ENCODE results near the gene MTURN. TPM values are rescaled to one million over a fixed set of nuclear protein-coding genes. Genes with fewer than 3 reads are reported as not detected.

MTURN gene
- total RNA-seq, 1 donor from 2014 or later = 2.4 TPM

DNA sequence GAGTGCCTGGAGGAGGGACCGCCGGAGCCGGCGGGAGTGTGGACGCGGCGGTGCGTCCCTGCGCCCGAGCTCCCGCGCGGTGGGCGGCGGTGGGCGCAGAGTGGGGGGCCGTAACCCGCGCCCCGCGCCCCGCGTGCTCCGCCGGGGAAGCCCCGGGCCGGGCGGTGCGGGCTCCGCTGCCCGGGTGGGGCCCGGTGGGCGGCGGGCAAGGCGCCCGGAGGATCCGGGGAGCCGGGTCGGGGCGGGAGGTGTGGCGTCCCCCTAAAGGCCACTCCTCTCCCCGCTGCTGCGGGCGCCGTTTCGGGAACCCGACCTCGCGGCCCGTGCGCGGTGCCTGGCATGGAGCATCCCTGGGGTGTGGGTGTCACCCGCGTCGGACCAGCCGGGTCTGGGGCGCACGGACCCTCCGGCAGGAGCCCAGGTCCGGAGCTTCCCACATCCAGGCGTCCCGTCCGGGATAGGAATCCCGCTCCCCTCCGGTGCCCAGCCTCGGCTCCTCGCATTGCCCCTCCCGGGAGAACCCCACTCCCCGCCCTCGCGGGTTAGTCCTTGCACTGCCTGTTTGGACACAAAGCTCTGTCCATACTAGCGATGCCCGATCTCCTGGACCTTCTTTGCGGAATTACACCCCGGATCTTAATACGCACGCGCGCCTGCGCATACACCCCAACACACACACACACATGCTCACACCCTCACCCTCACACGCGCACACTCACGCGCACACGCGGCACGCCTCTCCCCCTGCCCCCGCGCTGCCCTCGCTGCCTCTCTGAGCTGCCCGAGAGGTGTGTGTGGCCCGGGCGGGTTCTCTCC is 723 bp downstream of the MTURN start:
- intact Hi-C loops (cut with micrococcal nuclease) = loop anchor here (1.0 to 10.0 kb wide), 4 partner anchors 27 to 459 kb away; partner anchors contain the start of genes GARS1 and PLEKHA8

DNA sequence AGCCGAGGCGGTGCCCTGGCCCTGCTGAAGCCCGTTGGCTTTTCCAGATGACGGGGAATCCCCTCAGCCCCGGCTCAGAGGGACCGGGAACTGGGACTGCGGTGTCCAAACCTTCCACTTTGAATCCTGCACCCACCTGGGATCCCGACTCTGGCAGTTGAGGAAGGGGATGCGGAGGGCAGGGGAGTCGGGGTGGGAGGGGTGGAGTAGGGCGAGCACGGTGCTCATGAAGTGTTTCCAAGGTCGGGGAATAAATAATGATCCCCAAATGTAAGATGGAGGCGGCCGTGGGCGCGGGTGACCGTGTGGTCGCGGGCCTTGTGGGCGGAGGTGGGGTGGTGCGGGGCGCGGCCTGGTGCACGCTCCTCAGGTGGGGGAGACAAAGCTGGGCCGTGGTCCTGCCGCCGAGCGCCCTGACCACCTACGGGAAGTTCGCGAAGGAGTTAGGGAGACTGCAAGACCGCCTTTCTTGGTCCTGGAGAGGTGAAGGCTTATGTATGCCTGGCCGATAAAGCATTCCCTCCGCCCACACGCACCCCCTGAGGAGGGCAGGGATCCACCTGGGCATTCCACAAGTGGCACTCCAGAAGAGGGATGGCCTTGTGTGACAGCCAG is 1.4 kb downstream of the MTURN start:
- intact Hi-C loops (cut with micrococcal nuclease) = loop anchor here (10.0 kb wide), 2 partner anchors 209 to 459 kb away; partner anchors contain the start of gene GARS1

DNA sequence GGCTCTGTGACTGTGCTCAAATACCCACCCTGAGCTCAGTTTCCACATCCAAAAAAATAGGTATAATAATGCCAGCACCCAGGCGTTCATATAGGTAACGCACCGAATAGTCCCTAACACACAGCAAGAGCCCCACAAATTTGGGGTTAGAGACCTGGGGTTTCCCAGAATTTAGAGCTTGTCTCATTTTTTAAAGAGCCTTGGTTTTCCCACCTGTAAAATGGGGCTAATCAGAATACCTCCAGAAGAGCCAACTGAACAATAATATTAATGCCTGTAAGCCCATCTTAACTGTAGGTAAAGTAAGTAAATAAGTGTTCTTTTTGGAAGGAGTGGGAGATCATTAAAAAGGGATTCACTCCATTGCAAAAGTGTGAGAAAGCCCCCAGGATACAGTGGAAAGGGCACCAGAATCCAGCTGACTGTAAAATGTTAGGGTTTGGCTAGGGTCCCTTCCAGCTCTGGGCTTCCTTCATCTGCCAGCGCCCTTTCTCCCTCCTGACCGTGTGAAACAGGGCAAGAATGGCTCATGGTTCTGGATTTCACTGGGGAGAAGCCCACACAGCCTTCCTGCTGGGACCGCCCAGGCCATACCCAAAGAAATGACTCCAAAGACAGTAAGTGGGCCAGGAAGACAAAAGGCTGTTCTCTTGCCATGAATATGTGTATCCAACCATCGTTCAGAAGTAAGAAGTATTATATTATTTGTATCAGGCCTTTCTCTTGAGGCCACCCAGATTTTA is 2.1 kb downstream of the MTURN start:
- intact Hi-C loops (cut with micrococcal nuclease) = loop anchor here (10.0 kb wide), 2 partner anchors 208 to 458 kb away; partner anchors contain the start of gene GARS1

DNA sequence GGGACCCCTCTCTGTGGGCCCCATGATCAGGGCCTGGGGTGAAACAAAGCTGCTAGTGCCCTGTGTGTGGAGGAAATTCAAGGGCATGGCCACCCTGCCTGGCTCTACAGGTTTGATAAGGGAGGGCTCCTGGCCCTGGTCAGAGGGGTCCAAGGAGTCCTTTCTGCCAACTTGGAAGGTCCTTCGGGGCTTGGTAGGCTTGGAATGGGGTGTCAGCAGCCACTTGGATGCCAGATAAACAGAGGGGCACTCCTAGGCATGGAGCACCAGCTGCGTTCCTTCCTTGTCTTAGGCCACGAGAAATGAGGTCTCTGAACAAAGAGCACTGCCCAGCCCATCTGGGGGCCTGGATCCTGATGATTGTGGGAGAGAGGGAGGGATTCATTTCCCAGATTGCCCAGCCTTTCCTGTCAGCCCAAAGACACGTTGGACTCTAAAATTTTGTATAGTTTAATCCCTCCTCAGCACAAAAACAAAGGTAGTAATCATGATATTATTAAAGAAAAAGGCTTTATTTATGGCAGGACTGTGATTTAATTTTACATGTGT is 5.1 kb downstream of the MTURN start:
- intact Hi-C loops (cut with micrococcal nuclease) = loop anchor here (10.0 kb wide), 2 partner anchors 205 to 455 kb away; partner anchors contain the start of gene GARS1

DNA sequence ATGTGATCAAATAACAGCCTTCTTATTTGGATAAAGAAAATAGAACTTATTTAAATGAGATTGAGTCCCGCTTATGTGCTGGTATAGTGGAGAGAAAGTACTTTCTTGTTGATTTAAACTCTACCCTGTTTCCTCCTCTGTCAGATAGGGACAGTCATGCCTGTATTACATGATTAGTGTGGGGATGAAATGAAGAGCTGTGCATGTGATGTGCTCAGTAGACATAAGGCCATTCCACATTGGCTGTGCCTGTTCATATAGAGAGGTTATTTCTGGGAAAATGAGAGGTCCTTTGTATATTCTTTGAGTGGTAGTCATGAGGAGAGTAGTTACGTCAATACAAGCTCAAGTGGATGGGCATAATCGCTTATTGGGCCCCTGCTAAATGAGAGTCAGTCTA is 5.7 kb downstream of the MTURN start:
- intact Hi-C loops (cut with micrococcal nuclease) = no loop called here

GRCh38 chr7:30142710-30143109 is 7.9 kb downstream of the MTURN start:
- intact Hi-C loops (cut with micrococcal nuclease) = no loop called here

GRCh38 chr7:30143748-30144251 is 9.0 kb downstream of the MTURN start:
- intact Hi-C loops (cut with micrococcal nuclease) = no loop called here

GRCh38 chr7:30144657-30145306 is 10.0 kb downstream of the MTURN start:
- intact Hi-C loops (cut with micrococcal nuclease) = no loop called here

- intact Hi-C loops (cut with micrococcal nuclease) = no loop called here
These were observed 10.7 kb downstream of the MTURN start for GRCh38 chr7:30145426-30145970.

DNA sequence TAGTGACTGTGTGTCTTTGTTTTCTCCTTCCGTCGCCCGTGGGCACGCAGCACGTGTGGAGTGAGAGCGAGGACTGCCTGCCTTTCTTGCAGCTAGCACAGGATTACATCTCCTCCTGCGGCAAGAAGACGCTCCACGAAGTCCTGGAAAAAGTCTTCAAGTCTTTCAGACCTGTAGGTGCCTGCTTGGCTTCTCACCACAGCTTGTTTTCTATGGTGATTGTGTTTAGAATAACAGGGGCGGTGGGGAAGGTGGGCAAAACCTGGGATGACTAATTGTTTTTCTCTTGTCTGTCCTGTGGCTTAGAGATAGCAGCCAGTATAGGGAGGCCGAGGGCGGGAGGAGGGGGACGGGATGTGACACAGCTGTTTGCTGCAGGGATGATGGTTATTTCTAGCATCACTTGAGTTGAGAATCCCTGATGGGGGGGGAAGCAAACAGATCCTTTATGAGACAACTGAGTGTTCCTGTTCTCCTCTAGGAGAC is 11.4 kb downstream of the MTURN start:
- intact Hi-C loops (cut with micrococcal nuclease) = no loop called here

- intact Hi-C loops (cut with micrococcal nuclease) = no loop called here
These were observed 12.4 kb downstream of the MTURN start for GRCh38 chr7:30147223-30147622.

DNA sequence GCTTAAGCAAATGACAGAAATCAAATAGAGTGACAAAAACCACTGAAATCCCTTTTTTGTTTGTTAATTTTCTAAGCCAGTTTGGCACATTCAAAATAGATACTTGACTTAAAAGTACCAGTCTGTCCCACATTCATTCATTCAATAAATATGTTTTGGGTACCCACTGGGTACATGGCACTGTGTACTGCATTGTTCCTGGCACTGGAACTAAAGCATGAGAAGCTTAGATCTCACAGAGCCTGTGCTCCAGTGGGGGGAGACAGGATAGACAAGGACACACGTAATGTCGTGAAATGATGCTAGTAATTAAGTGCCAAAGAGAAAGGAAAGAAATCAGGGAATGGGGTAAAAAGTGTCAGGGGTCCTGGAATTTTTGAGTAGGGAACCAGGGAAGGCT is 13.0 kb downstream of the MTURN start:
- intact Hi-C loops (cut with micrococcal nuclease) = no loop called here

- intact Hi-C loops (cut with micrococcal nuclease) = no loop called here
These were observed 13.6 kb downstream of the MTURN start for GRCh38 chr7:30148426-30148825.

- intact Hi-C loops (cut with micrococcal nuclease) = no loop called here
These were observed 14.2 kb downstream of the MTURN start for GRCh38 chr7:30148951-30149459.

DNA sequence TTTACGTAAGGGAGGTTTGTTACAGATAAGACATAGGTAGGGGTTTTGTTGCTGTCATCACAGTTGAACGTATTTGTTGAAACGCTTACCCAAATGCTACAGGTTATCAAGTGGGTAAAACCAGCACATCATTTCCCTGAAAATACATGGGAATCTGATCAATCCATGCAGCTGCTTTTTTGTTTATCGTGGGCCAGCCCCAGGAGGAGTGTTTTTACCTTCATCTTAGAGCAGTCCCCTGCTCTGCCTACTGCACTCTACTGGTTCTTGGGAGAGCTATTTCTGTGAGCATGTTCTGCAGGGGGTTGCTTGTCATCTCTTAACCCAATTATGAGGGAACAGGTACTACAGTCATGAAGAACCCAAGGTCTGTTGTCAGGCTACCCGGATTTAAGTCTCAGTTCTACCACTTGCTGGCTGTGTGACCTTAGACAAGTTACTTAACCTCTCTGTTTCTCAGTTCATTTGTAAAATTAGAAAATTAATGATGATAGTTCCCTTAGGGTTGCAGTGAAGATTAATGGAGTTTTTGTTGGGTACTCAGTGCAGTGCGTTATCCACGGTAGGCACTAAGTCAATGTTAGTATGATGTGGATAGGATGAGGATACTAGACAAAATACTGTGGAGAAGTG is 15.0 kb downstream of the MTURN start:
- intact Hi-C loops (cut with micrococcal nuclease) = no loop called here

GRCh38 chr7:30150711-30151110 is 15.9 kb downstream of the MTURN start:
- intact Hi-C loops (cut with micrococcal nuclease) = no loop called here

DNA sequence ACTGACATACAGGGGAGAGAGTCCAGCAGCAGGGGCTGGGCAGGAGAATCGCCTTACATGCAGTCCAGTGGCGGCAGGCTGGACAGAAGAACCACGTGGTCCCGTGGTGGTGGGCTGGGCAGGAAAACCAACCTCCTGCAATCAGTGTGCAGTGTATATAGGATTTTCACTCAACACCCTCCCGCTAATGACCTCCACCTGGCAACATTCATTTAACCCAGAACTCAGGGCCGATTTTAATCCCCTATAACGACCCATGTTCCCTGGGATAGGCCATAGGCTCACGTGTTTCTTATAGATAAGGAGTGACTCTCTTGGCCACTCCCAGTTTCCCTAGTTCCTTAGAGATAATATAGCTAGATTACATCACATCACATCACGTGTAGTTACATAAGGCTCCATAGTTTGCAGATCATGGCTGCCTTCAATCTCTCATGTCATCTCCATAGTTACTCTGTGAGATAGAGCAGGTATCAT is 19.4 kb downstream of the MTURN start:
- intact Hi-C loops (cut with micrococcal nuclease) = no loop called here

DNA sequence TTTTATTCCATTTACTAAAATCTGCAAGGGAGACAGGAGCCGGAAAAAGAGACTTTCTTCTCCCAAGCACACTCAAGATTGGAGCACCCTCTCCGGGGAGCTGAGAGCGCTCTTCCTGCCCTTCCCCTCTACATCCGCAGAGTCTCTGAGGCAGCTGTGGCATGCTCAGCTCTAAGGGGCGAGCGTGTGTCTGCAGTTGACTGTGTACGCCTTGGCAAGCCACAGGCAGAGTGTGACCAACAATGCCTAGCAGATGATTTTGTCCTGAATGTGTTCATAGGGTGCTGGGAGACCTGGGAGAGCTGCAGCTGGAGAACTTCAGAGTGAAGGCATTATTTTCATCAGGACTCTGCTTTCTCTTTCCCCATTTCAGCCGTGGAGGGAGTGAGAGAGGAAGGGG is 20.7 kb downstream of the MTURN start:
- intact Hi-C loops (cut with micrococcal nuclease) = no loop called here

DNA sequence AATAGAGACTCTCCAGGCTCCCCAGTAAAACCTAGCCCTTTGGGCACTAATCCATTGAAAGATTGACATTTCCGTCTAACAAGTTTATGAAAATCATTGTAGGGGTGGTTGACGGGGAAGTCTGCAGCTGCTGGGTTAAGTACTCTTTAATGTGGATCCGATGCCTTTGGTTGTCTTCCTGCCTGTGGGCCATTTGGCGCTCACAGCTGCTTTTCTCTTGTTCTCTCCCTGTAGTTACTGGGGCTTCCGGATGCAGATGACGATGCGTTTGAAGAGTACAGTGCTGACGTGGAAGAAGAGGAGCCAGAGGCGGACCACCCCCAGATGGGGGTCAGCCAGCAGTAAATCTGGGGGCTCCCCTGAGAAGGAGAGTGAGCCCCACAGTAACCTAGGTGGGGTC is 22.4 kb downstream of the MTURN start:
- intact Hi-C loops (cut with micrococcal nuclease) = no loop called here

DNA sequence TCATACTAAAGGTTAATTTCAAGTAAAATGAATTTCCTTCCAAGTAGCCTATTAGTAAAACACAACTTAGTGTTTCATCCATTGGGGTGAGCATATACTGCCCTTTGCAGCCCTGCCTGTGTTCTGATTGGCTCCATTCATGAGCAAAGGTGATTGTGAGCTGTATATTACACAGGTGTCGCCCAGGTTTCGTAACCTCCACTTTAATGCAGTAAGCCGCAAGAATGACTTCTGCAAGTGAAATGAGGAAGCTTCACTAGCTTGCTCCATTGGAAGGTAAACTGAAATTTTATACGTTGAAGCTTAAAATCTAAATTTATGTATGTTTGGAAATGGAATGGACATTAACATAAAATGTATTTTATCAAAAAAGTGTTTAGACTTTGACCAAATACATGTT is 24.4 kb downstream of the MTURN start:
- intact Hi-C loops (cut with micrococcal nuclease) = no loop called here
